GM20000 (cell line): Measurements from ENCODE around the gene MVB12B.

ENCODE experiments used
- DNase-seq: peaks from one replicate; pipeline ENCODE4 v3.0.0; 2012; ENCODE audit warnings: low spot score
- CTCF ChIP-seq: IDR thresholded peaks from 2 replicates; pipeline ENCODE4 v1.5.1; 2012; ENCODE audit warnings: mild to moderate bottlenecking, control low read depth; ENCODE audit errors: extremely low read depth, missing control alignments

Gene MVB12B

GRCh38 chr9:126327006-126327713, 531 bp downstream of the MVB12B start:
- no peak for TF ChIP-seq CTCF
- DNase-seq = peak; percentile 30

DNA sequence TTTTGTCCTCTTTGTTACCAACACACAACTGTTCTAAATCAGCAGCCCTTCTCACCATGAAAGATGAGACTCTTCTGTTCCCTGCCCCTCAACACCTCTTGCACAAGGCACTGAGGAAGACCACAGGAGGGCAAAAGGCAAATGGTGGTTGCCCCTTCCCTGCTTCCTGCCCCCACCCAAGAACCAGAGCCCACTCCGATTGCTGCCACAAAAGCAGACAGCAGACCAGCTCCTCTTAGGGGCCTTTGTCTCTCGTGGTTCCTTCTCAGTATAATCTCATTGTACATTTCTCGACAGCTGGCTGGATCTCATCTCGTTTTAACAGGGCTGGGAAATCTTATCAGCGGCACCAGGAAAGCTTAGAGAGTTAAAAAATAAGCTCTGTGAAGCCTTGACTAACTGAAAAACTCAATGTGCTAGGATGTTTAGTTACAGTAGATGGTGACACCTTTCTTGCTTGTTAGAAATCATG, 1.1 kb downstream of the MVB12B start:
- TF ChIP-seq CTCF = no peak
- no peak for DNase-seq

GRCh38 chr9:126328407-126328806, 1.8 kb downstream of the MVB12B start:
- no peak for TF ChIP-seq CTCF
- DNase-seq = no peak

- TF ChIP-seq CTCF = no peak
Measured at GRCh38 chr9:126329476-126330275, 3.0 kb downstream of the MVB12B start.

GRCh38 chr9:126330536-126330935, 3.9 kb downstream of the MVB12B start:
- TF ChIP-seq CTCF = no peak
- DNase-seq = no peak

More at GRCh38 chr9:126329476-126330275, 3.0 kb downstream of the MVB12B start:
- DNase-seq = no peak

- TF ChIP-seq CTCF = no peak
- no peak for DNase-seq
Measured at GRCh38 chr9:126331964-126332748, 5.5 kb downstream of the MVB12B start.
